Nephron progenitor cell (in vitro differentiated cells): ENCODE measurements around the gene SOWAHB.
"Not testable (repeated sequence)": the region's sequence is repeated elsewhere in the genome, so short reads cannot be mapped to it uniquely, and the experiment has no call there.

ENCODE experiments used
- DNase-seq: peaks from one replicate; pipeline ENCODE4 v3.0.0; 2021
- H3K27ac Mint-ChIP-seq: 2 replicates; pipeline ENCODE4 v1.8.0; 2021; ENCODE audit warnings: mild to moderate bottlenecking, moderate library complexity, mixed read lengths
- H3K27me3 Mint-ChIP-seq: 2 replicates; pipeline ENCODE4 v1.8.0; 2021; ENCODE audit warnings: mild to moderate bottlenecking, low read depth, mixed read lengths; ENCODE audit not compliant: poor library complexity
- H3K36me3 Mint-ChIP-seq: 2 replicates; pipeline ENCODE4 v1.8.0; 2021; ENCODE audit warnings: low read depth, mixed read lengths
- H3K4me1 Mint-ChIP-seq: 2 replicates; pipeline ENCODE4 v1.8.0; 2021; ENCODE audit warnings: mixed read lengths
- H3K4me3 Mint-ChIP-seq: 2 replicates; pipeline ENCODE4 v1.8.0; 2021; ENCODE audit warnings: mild to moderate bottlenecking, moderate library complexity, mixed read lengths
- H3K9me3 Mint-ChIP-seq: 2 replicates; pipeline ENCODE4 v1.8.0; 2021; ENCODE audit warnings: mild to moderate bottlenecking, moderate library complexity, mixed read lengths
- CTCF ChIP-seq: fragments of 200-600 bp; sonication (generic); IDR thresholded peaks from 2 replicates; pipeline ENCODE4 v1.5.0; 2021; ENCODE audit warnings: antibody characterized with exemption

Gene SOWAHB

GRCh38 chr4:76882630-76883029, 15.3 kb downstream of the SOWAHB start:
- no peak overlapping the region for H3K27ac Mint-ChIP-seq
- peaks cover 22% of the 10 kb centered on the region for H3K4me1 Mint-ChIP-seq
- peaks cover 3% of the 10 kb centered on the region for H3K9me3 Mint-ChIP-seq
- H3K27me3 Mint-ChIP-seq = peaks cover 18% of the 10 kb centered on the region
- H3K36me3 Mint-ChIP-seq = no peaks in the 10 kb centered on the region
- TF ChIP-seq CTCF = no peak
- DNase-seq = no peak
- H3K4me3 Mint-ChIP-seq = no peak overlapping the region

- Mint-ChIP-seq H3K4me1 (peaks cover 14% of the 10 kb centered on the region), H3K4me3 (no peak overlapping the region), H3K36me3 (no peaks in the 10 kb centered on the region), H3K9me3 (no peaks in the 10 kb centered on the region), H3K27ac (no peak overlapping the region), H3K27me3 (peaks cover 15% of the 10 kb centered on the region)
- DNase-seq = no peak
- no peak for TF ChIP-seq CTCF
Observed at GRCh38 chr4:76881375-76881774, 16.6 kb downstream of the SOWAHB start.

- no peak for TF ChIP-seq CTCF
- H3K9me3 Mint-ChIP-seq = no peaks in the 10 kb centered on the region
- H3K4me3 Mint-ChIP-seq = no peak overlapping the region
- H3K36me3 Mint-ChIP-seq = no peaks in the 10 kb centered on the region
- peaks cover 17% of the 10 kb centered on the region for H3K27me3 Mint-ChIP-seq
- no peak for DNase-seq
- H3K27ac Mint-ChIP-seq = no peak overlapping the region
- peaks cover 14% of the 10 kb centered on the region for H3K4me1 Mint-ChIP-seq
Observed at GRCh38 chr4:76879731-76880364, 18.1 kb downstream of the SOWAHB start.

- not testable (repeated sequence) for DNase-seq, H3K4me3 Mint-ChIP-seq, H3K27ac Mint-ChIP-seq, H3K9me3 Mint-ChIP-seq, H3K36me3 Mint-ChIP-seq
- Mint-ChIP-seq H3K4me1 (peaks cover 10% of the 10 kb centered on the region), H3K27me3 (peaks cover 19% of the 10 kb centered on the region)
Observed at GRCh38 chr4:76878641-76879165, 19.2 kb downstream of the SOWAHB start.

- no peak for DNase-seq
- Mint-ChIP-seq H3K4me1 (peaks cover 10% of the 10 kb centered on the region), H3K36me3 (peaks cover 8% of the 10 kb centered on the region), H3K27me3 (peaks cover 23% of the 10 kb centered on the region), H3K9me3 (peaks cover 8% of the 10 kb centered on the region), H3K4me3 (no peak overlapping the region), H3K27ac (no peak overlapping the region)
- no peak for TF ChIP-seq CTCF
Observed at GRCh38 chr4:76874176-76874575, 23.8 kb downstream of the SOWAHB start.

GRCh38 chr4:76873495-76873894, 24.4 kb downstream of the SOWAHB start:
- Mint-ChIP-seq H3K9me3 (peaks cover 8% of the 10 kb centered on the region), H3K36me3 (peaks cover 8% of the 10 kb centered on the region), H3K27me3 (peaks cover 22% of the 10 kb centered on the region), H3K4me1 (peaks cover 17% of the 10 kb centered on the region), H3K27ac (no peak overlapping the region), H3K4me3 (no peak overlapping the region)
- no peak for DNase-seq
- TF ChIP-seq CTCF = no peak
